ENCODE data around the gene PPFIA2.

- TF ChIP-seq POLR2A (IDR thresholded peaks at IDR 0.05), result no peak
- TF ChIP-seq CTCF (IDR thresholded peaks at IDR 0.05), result no peak
Measured at GRCh38 chr12:81692008-81692407, 67.1 kb downstream of the PPFIA2 start.

Data from suprapubic skin (tissue), 3 donors.